ENCODE results near the gene FASTK. TPM values are rescaled to one million over a fixed set of nuclear protein-coding genes. Genes with fewer than 3 reads are reported as not detected.
"Not testable (repeated sequence)": the region's sequence is repeated elsewhere in the genome, so short reads cannot be mapped to it uniquely, and the experiment has no call there.

The FASTK gene
- total RNA-seq, 1 donor from 2014 or later: 89.8 TPM

- no peak for DNase-seq (ENCODE audit: low read depth)
- TF ChIP-seq CTCF (conservative IDR thresholded peaks at IDR 0.05; ENCODE audit: low read depth, low read length): no peak
- H3K4me3 ChIP-seq (ENCODE audit: low read depth, low read length): no peak overlapping the region
Measured at GRCh38 chr7:151045967-151046366, 34.6 kb downstream of the FASTK start.

GRCh38 chr7:151045262-151045661 lies 35.3 kb downstream of the FASTK start:
- no peak for DNase-seq (ENCODE audit: low read depth)
- H3K4me3 ChIP-seq (ENCODE audit: low read depth, low read length): no peak overlapping the region
- no peak for TF ChIP-seq CTCF (conservative IDR thresholded peaks at IDR 0.05; ENCODE audit: low read depth, low read length)

- no peak for DNase-seq (ENCODE audit: low read depth)
- no peak overlapping the region for H3K4me3 ChIP-seq (ENCODE audit: low read depth, low read length)
- TF ChIP-seq CTCF (conservative IDR thresholded peaks at IDR 0.05; ENCODE audit: low read depth, low read length): no peak
Measured at GRCh38 chr7:151043959-151044358, 36.6 kb downstream of the FASTK start.

- not testable (repeated sequence) for H3K4me3 ChIP-seq (ENCODE audit: low read depth, low read length); DNase-seq (ENCODE audit: low read depth)
Measured at GRCh38 chr7:151043449-151043848, 37.2 kb downstream of the FASTK start.

- TF ChIP-seq CTCF (conservative IDR thresholded peaks at IDR 0.05; ENCODE audit: low read depth, low read length): no peak
- no peak for DNase-seq (ENCODE audit: low read depth)
Measured at GRCh38 chr7:151040616-151041375, 39.8 kb downstream of the FASTK start.

GRCh38 chr7:151039850-151040548 lies 40.6 kb downstream of the FASTK start:
- no peak overlapping the region for H3K4me3 ChIP-seq (ENCODE audit: low read depth, low read length)
- no peak for TF ChIP-seq CTCF (conservative IDR thresholded peaks at IDR 0.05; ENCODE audit: low read depth, low read length)
- DNase-seq (ENCODE audit: low read depth): no peak

More at GRCh38 chr7:151040616-151041375, 39.8 kb downstream of the FASTK start:
- no peak overlapping the region for H3K4me3 ChIP-seq (ENCODE audit: low read depth, low read length)

- DNase-seq (ENCODE audit: low read depth): no peak
- no peak overlapping the region for H3K4me3 ChIP-seq (ENCODE audit: low read depth, low read length)
- no peak for TF ChIP-seq CTCF (conservative IDR thresholded peaks at IDR 0.05; ENCODE audit: low read depth, low read length)
Measured at GRCh38 chr7:151038951-151039849, 41.4 kb downstream of the FASTK start.
